Body of pancreas (tissue), 4 donors: ENCODE measurements around the gene SMARCA4. TPM values are rescaled to one million over a fixed set of nuclear protein-coding genes. Genes with fewer than 3 reads are reported as not detected.

Experiments
- ATAC-seq: fragments of 150-250 bp; one replicate; pipeline ENCODE4 v1.9.1; 2016
- DNase-seq, 4 donors: peaks; one replicate each; pipeline ENCODE4 v3.0.0-alpha.2; 2019
- H3K27ac ChIP-seq, 4 donors: fragments of 200-600 bp; sonication (generic); 1 replicate in 3 of 4; 2 replicates in 1 of 4; pipeline versions ENCODE4 v1.5.1 to v1.6.1; 2016 to 2019; ENCODE audit warnings: mild to moderate bottlenecking in 1 of 4, mixed read lengths in 1 of 4, moderate library complexity in 1 of 4
- H3K27me3 ChIP-seq, 2 donors: fragments of 200-600 bp; sonication (generic); one replicate each; pipeline ENCODE4 v1.6.0; 2016; ENCODE audit warnings: mild to moderate bottlenecking in 1 of 2
- H3K36me3 ChIP-seq, 2 donors: fragments of 200-600 bp; sonication (generic); replicated peaks in 1 of 2; 2 replicates each; pipeline ENCODE4 v1.5.1; 2016; ENCODE audit warnings: low read depth in 2 of 2; ENCODE audit not compliant: insufficient read depth in 1 of 2
- H3K4me1 ChIP-seq: fragments of 200-600 bp; sonication (generic); one replicate; pipeline ENCODE4 v1.6.0; 2016
- H3K4me3 ChIP-seq, 2 donors: fragments of 200-600 bp; sonication (generic); 1 replicate in 1 of 2; 2 replicates in 1 of 2; pipeline ENCODE4 v1.5.1; 2016 to 2019
- H3K9me3 ChIP-seq, 3 donors: fragments of 200-600 bp; sonication (generic); 1 replicate in 2 of 3; 2 replicates in 1 of 3; pipeline ENCODE4 v1.5.1; 2016
- POLR2A ChIP-seq, 3 donors: fragments of 450-650 bp; IDR thresholded peaks; one replicate each; pipeline ENCODE4 v1.6.1; 2016; ENCODE audit warnings: antibody characterized with exemption in 3 of 3, mild to moderate bottlenecking in 2 of 3
- WGBS, 2 donors: methylation state at CpG; one replicate each; pipeline ENCODE4 v1.1.5; 2017; 5-methylcytosine and 5-hydroxymethylcytosine counted together
- intact Hi-C: fragments of 100-400 bp; cut with DNase I; formaldehyde crosslinking; loops from one replicate; pipeline ENCODE4 v1.15.1; 2023
- total RNA-seq, 2 donors: library from RNA; depleted of rRNA; stranded (reverse); fragments of >200 nt; gene quantifications; one replicate each; pipeline ENCODE4 v1.1.0, GENCODE V29; 2016
- TF ChIP-seq, protein P1 (sequence below), 7 experiments: fragments of 450-650 bp in 4 of 7; fragments of 200-600 bp in 3 of 7; sonication (generic) in 3 of 7; IDR thresholded peaks; one replicate each; pipeline ENCODE4 v1.5.1; 2016 to 2019; ENCODE audit warnings: antibody characterized with exemption in 7 of 7

Gene SMARCA4
- total RNA-seq, 2 donors from 2014 or later = 56.3 to 120 TPM

DNA sequence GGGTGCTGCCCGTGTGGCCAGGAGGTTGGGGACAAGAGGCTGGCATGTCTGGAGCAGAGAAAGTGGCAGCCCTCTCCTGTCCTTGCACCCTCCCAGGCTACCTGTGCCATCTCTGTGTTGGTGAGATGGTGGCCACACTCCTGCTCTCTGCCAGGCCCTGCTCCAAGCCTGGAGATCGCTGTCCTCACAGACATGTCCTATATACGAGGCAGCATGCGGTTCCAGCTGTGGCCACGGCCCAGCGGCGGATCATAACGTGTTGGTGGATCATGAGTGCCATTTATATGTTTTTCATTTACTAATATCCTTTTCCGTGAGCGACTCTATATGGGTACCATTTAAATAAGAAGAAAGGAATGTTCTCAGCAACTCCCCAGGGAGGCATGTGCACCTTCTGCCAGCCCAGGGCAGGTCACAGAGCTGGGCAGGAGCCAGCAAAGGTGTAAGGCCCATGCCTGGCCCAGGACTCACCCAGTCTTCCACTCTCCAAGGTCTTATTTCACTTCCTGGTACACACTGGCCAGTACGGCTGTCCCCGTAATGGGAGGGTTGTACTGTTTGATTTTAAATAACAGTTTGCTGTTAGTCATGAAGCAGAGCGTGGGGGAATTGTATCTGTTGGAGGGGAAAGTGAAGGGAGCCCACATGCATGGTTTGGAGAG lies 81.3 kb downstream of the SMARCA4 start:
- H3K4me1 ChIP-seq = peaks cover 15% of the 10 kb centered on the region
- peak; percentile 95 for ATAC-seq
- H3K27ac ChIP-seq = peak overlapping the region; percentile 76 to 90 (median 87)
- intact Hi-C loops = loop anchor here (5.0 kb wide), 1 partner anchor 40 kb away; no protein-coding TSS in a partner anchor
- DNase-seq = peak; percentile 76 to 95 (median 91)
- peaks cover 0 to 5% of the 10 kb centered on the region in 2 donors for H3K36me3 ChIP-seq
- no peak overlapping the region for H3K4me3 ChIP-seq
- H3K27me3 ChIP-seq = no peaks in the 10 kb centered on the region
- 63 to 70% methylated on average over 11 to 13 of the region's 13 CpGs for WGBS, 2 donors
- TF ChIP-seq, protein P1, sequence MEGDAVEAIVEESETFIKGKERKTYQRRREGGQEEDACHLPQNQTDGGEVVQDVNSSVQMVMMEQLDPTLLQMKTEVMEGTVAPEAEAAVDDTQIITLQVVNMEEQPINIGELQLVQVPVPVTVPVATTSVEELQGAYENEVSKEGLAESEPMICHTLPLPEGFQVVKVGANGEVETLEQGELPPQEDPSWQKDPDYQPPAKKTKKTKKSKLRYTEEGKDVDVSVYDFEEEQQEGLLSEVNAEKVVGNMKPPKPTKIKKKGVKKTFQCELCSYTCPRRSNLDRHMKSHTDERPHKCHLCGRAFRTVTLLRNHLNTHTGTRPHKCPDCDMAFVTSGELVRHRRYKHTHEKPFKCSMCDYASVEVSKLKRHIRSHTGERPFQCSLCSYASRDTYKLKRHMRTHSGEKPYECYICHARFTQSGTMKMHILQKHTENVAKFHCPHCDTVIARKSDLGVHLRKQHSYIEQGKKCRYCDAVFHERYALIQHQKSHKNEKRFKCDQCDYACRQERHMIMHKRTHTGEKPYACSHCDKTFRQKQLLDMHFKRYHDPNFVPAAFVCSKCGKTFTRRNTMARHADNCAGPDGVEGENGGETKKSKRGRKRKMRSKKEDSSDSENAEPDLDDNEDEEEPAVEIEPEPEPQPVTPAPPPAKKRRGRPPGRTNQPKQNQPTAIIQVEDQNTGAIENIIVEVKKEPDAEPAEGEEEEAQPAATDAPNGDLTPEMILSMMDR (IDR thresholded peaks at IDR 0.05) = no peak
- TF ChIP-seq POLR2A (IDR thresholded peaks at IDR 0.05) = peak in 2 of 3 donors; percentile 14 to 37
- no peaks in the 10 kb centered on the region for H3K9me3 ChIP-seq

DNA sequence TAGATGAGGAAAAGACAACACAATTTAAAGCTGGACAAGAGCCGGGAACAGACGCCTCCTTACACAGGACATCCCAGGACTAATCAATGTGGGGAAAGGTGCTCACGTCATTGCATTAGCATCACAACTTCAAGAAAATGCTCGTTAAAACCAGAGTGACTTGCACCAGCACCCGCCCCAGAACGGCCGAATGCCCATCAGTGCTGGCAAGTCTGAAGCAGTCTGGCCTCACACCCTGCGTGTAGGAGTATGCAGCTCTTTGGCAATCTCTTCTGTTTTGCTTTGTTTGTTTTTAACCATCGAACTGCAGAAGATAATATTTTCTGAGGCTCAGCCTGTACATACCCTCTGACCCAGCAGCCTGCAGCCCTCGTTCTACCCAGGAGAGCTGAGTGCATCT lies 83.6 kb downstream of the SMARCA4 start:
- Histone ChIP-seq H3K27me3 (no peaks in the 10 kb centered on the region), H3K36me3 (no peaks in the 10 kb centered on the region), H3K27ac (no peak overlapping the region), H3K4me3 (no peak overlapping the region), H3K4me1 (peaks cover 15% of the 10 kb centered on the region), H3K9me3 (no peaks in the 10 kb centered on the region)
- WGBS, 2 donors = 92 to 95% methylated on average over 10 of the region's 10 CpGs
- no peak for ATAC-seq
- TF ChIP-seq, protein P1 (IDR thresholded peaks at IDR 0.05) = no peak
- TF ChIP-seq POLR2A (IDR thresholded peaks at IDR 0.05) = no peak
- no peak for DNase-seq
- intact Hi-C loops = loop anchor here (5.0 kb wide), 1 partner anchor 38 kb away; no protein-coding TSS in a partner anchor

DNA sequence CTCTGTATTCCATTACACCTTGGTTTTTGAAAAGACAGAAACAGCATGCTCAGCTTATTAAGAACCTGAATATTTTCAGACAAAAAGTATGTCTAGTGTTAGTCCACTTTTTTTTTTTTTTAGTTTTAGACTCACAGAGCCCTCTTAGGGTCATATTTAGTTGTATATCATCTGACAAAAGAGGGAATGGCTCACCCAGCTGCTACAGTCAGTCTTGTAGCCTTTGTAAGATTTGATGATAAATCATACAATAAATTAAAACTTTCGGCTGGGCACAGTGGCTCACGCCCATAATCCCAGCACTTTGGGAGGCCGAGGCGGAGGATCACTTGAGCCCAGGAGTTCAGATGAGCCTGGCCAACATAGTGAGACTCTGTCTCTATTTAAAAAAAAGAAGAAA lies 84.7 kb downstream of the SMARCA4 start:
- H3K9me3 ChIP-seq = no peaks in the 10 kb centered on the region
- no peak overlapping the region for H3K4me3 ChIP-seq
- TF ChIP-seq POLR2A (IDR thresholded peaks at IDR 0.05) = no peak
- TF ChIP-seq, protein P1 (IDR thresholded peaks at IDR 0.05) = no peak
- intact Hi-C loops = no loop called here
- WGBS, 2 donors = 100% methylated on average over 1 to 4 of the region's 4 CpGs
- H3K27me3 ChIP-seq = no peaks in the 10 kb centered on the region
- H3K27ac ChIP-seq = no peak overlapping the region
- ATAC-seq = no peak
- peaks cover 15% of the 10 kb centered on the region for H3K4me1 ChIP-seq
- no peak for DNase-seq
- H3K36me3 ChIP-seq = no peaks in the 10 kb centered on the region

DNA sequence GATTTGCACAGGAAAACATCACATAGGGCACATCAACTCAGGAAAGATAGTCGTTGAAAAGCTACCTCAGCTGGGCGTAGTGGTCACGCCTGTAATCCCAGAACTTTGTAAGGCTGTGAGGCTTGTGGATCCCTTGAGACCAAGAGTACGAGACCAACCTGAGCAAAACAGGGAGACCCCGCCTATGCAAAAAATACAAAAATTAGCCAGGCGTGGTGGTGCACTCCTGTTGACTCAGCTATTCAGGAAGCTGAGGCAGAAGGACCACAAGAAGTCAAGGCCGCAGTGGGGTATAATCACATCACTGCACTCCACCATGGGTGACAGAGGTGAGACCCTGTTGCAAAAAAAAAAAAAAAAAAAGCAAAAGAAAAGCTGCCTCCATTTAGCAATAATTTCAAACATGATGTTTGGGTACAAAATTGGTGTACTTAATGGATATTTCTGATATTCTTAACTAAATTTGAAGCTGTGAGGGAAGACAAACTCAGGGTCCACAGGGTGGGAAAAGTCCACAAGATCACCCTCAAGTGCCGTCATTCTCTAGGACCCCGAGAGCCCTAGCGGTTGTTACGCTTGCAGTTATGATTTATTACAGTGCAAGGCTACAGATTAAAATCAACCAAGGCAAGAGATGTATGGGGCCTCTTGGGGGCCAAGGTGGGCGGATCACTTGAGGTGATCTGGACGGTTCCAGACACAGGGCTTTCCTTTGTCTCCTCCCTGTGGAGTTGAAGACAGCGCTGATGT lies 86.0 kb downstream of the SMARCA4 start:
- TF ChIP-seq, protein P1 (IDR thresholded peaks at IDR 0.05) = no peak
- TF ChIP-seq POLR2A (IDR thresholded peaks at IDR 0.05) = no peak
- no peak overlapping the region for H3K4me3 ChIP-seq
- intact Hi-C loops = no loop called here
- peaks cover 10% of the 10 kb centered on the region for H3K4me1 ChIP-seq
- no peak overlapping the region for H3K27ac ChIP-seq
- 90 to 94% methylated on average over 14 of the region's 14 CpGs for WGBS, 2 donors
- DNase-seq = no peak
- H3K36me3 ChIP-seq = no peaks in the 10 kb centered on the region
- no peaks in the 10 kb centered on the region for H3K27me3 ChIP-seq
- ATAC-seq = no peak
- H3K9me3 ChIP-seq = no peaks in the 10 kb centered on the region
